K562 (cell line): ENCODE data around the gene HEMK1. TPM values are rescaled to one million over a fixed set of nuclear protein-coding genes. Genes with fewer than 3 reads are reported as not detected.
A peak's percentile ranks its signal among the peaks of the same experiment; 100 is the strongest.

Source experiments
- BHLHE40 ChIP-seq: IDR thresholded peaks from 2 replicates; pipeline ENCODE4 v1.6.1; 2011; ENCODE audit warnings: low read length, improper control_type of control experiment
- CREBBP ChIP-seq: IDR thresholded peaks from one replicate; pipeline ENCODE4 v1.6.1; 2012; ENCODE audit warnings: low read depth, mild to moderate bottlenecking, control low read depth, inconsistent platforms, low read length
- FOS ChIP-seq: IDR thresholded peaks from 3 replicates; pipeline ENCODE4 v1.6.1; 2011; ENCODE audit not compliant: insufficient read length; ENCODE audit errors: extremely low read depth
- FOXA1 ChIP-seq: fragments of 450-650 bp; IDR thresholded peaks from 2 replicates; pipeline ENCODE4 v1.6.1; 2016; ENCODE audit warnings: mild to moderate bottlenecking, borderline replicate concordance
- GATAD2B ChIP-seq: fragments of 450-650 bp; IDR thresholded peaks from 2 replicates; pipeline ENCODE4 v1.6.1; 2017; ENCODE audit warnings: mild to moderate bottlenecking, borderline replicate concordance
- MEIS2 ChIP-seq: fragments of 450-650 bp; IDR thresholded peaks from 2 replicates; pipeline ENCODE4 v1.6.1; 2014; ENCODE audit warnings: mild to moderate bottlenecking; ENCODE audit not compliant: partially characterized antibody
- MYNN ChIP-seq, 2 experiments: sonication (generic); formaldehyde crosslinking in 1 of 2; IDR thresholded peaks; 2 replicates each; pipeline versions ENCODE4 v1.5.0 to v1.6.1; 2016 to 2020; ENCODE audit warnings: antibody characterized with exemption in 1 of 2, missing genetic modification reagents in 1 of 2
- NCOA4 ChIP-seq: fragments of 450-650 bp; IDR thresholded peaks from 2 replicates; pipeline ENCODE4 v1.6.1; 2018; ENCODE audit warnings: mild to moderate bottlenecking; ENCODE audit not compliant: partially characterized antibody
- NFATC3 ChIP-seq: fragments of 450-650 bp; IDR thresholded peaks from 2 replicates; pipeline ENCODE4 v1.6.1; 2017; ENCODE audit warnings: mild to moderate bottlenecking
- PHF8 ChIP-seq: fragments of 200-600 bp; sonication (generic); IDR thresholded peaks from 2 replicates; pipeline ENCODE4 v1.6.1; 2012; ENCODE audit warnings: mixed run types, mild to moderate bottlenecking, inconsistent platforms, low read length, moderate library complexity, borderline replicate concordance
- RBM34 ChIP-seq: fragments of 200-400 bp; formaldehyde crosslinking; IDR thresholded peaks from 2 replicates; pipeline ENCODE4 v1.6.1; 2018; ENCODE audit warnings: low read length, borderline replicate concordance; ENCODE audit not compliant: insufficient read depth
- RFX5 ChIP-seq: IDR thresholded peaks from 2 replicates; pipeline ENCODE4 v1.6.1; 2011; ENCODE audit warnings: low read depth, mild to moderate bottlenecking, improper control_type of control experiment, low read length
- SMC3 ChIP-seq: conservative IDR thresholded peaks from 2 replicates; pipeline ENCODE4 v1.6.1; 2011; ENCODE audit warnings: low read depth, low read length, improper control_type of control experiment; ENCODE audit not compliant: insufficient read depth
- SP2 ChIP-seq: IDR thresholded peaks from 2 replicates; pipeline ENCODE4 v1.6.1; 2011; ENCODE audit warnings: mild to moderate bottlenecking, low read depth, low read length, moderate library complexity; ENCODE audit not compliant: poor library complexity, severe bottlenecking; ENCODE audit errors: extremely low read depth
- YY1 ChIP-seq, 3 experiments: IDR thresholded peaks; 2 replicates each; pipeline ENCODE4 v1.6.1; 2011; ENCODE audit warnings: low read length in 2 of 3, mild to moderate bottlenecking in 2 of 3, moderate library complexity in 2 of 3, borderline replicate concordance in 1 of 3, control low read depth in 1 of 3, low read depth in 1 of 3; ENCODE audit not compliant: insufficient read depth in 3 of 3, insufficient replicate concordance in 2 of 3, control insufficient read depth in 1 of 3, insufficient read length in 1 of 3; ENCODE audit errors: extremely low read depth in 1 of 3
- polyA plus RNA-seq, 8 experiments: library from polyadenylated mRNA; depleted of rRNA in 4 of 8; stranded (reverse) in 5 of 8; unstranded in 3 of 8; fragments of >200 nt; fragmentation: Nextera tagmentation in 2 of 8; fragmentation: Illumina TruSeq in 1 of 8; extraction: Ambion mirVana in 2 of 8; extraction: Trizol in 1 of 8; gene quantifications; 2 replicates each; pipeline versions ENCODE4 v1.2.1 to v1.2.3, GENCODE V29; 2011 to 2014; ENCODE audit warnings: inconsistent platforms in 1 of 8, missing spikeins in 1 of 8
- total RNA-seq, 7 experiments: library from RNA; depleted of rRNA in 6 of 7; stranded (reverse); fragments of >200 nt in 6 of 7; fragmentation: Illumina TruSeq in 2 of 7; extraction: Trizol in 2 of 7; gene quantifications; 2 replicates each; pipeline versions ENCODE4 v1.2.1 to v1.2.3, GENCODE V29; 2011 to 2021; ENCODE audit warnings: low replicate concordance in 1 of 7
- TF ChIP-seq, protein P1 (sequence below): fragments of 250-450 bp; sonication (Bioruptor Pico); IDR thresholded peaks from 2 replicates; pipeline ENCODE4 v1.5.0; 2021; ENCODE audit warnings: mild to moderate bottlenecking, borderline replicate concordance
- TF ChIP-seq, protein P2 (sequence below): sonication (generic); formaldehyde crosslinking; IDR thresholded peaks from 2 replicates; pipeline ENCODE4 v1.8.0; 2022; ENCODE audit warnings: mild to moderate bottlenecking, missing genetic modification reagents
- TF ChIP-seq, protein P3 (sequence below): sonication (generic); formaldehyde crosslinking; IDR thresholded peaks from 2 replicates; pipeline ENCODE4 v1.8.0; 2022; ENCODE audit warnings: missing genetic modification reagents, mild to moderate bottlenecking, moderate library complexity, borderline replicate concordance

The HEMK1 gene
- total and polyA plus RNA-seq, 9 of the 15 experiments (the other 6 are each of a cell fraction or from before 2014, with no cell fraction given): 2.0 to 16.8 (median 11.4) TPM

DNA sequence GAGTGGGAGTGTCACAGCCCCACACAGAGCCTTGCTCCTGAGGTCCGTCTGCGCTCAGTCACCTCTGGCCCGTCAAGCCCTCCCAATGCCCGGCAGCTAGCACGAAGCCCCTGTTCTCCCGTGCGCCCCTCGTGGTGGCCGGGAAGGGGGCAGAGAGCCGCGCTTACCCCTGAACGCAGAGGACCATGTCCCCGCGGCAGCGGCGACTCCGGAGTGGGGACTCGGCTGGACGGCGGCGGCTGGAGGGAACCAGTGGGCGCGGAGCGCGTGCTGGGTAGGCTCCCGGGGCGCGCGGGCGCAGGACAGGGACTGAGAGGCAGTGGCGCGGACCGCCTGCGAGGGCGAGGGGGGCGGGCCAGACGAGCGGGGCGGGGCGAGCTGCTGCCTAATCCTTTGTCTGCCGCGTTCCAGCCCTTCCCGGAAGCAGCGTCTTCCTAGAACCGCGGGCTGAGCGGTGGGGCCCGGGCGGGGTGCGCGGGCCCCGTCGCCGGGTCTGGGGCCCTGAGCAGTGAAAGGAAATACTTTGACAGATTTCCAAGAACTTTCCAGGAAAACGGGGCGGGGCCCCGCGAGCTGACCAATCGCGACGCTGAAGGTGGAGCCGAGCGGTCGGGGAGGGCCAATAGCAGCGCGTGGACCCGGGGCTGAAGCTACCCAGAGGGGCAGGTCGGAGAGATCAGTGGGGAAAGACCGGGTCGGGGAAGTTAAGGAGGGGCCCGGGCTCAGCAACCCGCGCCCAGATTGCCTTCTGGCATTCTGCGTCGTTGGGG lies 42.3 kb downstream of the HEMK1 start, which contains the start of gene CISH (continued):
- TF ChIP-seq, protein P1, sequence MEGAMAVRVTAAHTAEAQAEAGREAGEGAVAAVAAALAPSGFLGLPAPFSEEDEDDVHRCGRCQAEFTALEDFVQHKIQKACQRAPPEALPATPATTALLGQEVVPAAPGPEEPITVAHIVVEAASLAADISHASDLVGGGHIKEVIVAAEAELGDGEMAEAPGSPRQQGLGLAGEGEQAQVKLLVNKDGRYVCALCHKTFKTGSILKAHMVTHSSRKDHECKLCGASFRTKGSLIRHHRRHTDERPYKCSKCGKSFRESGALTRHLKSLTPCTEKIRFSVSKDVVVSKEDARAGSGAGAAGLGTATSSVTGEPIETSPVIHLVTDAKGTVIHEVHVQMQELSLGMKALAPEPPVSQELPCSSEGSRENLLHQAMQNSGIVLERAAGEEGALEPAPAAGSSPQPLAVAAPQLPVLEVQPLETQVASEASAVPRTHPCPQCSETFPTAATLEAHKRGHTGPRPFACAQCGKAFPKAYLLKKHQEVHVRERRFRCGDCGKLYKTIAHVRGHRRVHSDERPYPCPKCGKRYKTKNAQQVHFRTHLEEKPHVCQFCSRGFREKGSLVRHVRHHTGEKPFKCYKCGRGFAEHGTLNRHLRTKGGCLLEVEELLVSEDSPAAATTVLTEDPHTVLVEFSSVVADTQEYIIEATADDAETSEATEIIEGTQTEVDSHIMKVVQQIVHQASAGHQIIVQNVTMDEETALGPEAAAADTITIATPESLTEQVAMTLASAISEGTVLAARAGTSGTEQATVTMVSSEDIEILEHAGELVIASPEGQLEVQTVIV: 0 out of 2 replicates have a peak, but pooled peaks have one; percentile 44
- no peak for TF ChIP-seq GATAD2B
- 0 out of 2 replicates have a peak, but pooled peaks have one; percentile 4 for TF ChIP-seq SMC3
- peak; percentile 11; the same call in 1 of the 2 replicates for TF ChIP-seq BHLHE40
- TF ChIP-seq NCOA4: no peak
- no peak for TF ChIP-seq FOXA1
- TF ChIP-seq FOS: peak; percentile 78
- no peak for TF ChIP-seq RFX5
- TF ChIP-seq YY1 (IDR thresholded peaks at IDR 0.05; ENCODE audit: borderline replicate concordance in 1 of 3, control insufficient read depth in 1 of 3, extremely low read depth in 1 of 3, insufficient read depth in 3 of 3, insufficient read length in 1 of 3, insufficient replicate concordance in 2 of 3, low read depth in 1 of 3, low read length in 2 of 3): peak in 1 of 3 experiments; percentile 26
- TF ChIP-seq, protein P2, sequence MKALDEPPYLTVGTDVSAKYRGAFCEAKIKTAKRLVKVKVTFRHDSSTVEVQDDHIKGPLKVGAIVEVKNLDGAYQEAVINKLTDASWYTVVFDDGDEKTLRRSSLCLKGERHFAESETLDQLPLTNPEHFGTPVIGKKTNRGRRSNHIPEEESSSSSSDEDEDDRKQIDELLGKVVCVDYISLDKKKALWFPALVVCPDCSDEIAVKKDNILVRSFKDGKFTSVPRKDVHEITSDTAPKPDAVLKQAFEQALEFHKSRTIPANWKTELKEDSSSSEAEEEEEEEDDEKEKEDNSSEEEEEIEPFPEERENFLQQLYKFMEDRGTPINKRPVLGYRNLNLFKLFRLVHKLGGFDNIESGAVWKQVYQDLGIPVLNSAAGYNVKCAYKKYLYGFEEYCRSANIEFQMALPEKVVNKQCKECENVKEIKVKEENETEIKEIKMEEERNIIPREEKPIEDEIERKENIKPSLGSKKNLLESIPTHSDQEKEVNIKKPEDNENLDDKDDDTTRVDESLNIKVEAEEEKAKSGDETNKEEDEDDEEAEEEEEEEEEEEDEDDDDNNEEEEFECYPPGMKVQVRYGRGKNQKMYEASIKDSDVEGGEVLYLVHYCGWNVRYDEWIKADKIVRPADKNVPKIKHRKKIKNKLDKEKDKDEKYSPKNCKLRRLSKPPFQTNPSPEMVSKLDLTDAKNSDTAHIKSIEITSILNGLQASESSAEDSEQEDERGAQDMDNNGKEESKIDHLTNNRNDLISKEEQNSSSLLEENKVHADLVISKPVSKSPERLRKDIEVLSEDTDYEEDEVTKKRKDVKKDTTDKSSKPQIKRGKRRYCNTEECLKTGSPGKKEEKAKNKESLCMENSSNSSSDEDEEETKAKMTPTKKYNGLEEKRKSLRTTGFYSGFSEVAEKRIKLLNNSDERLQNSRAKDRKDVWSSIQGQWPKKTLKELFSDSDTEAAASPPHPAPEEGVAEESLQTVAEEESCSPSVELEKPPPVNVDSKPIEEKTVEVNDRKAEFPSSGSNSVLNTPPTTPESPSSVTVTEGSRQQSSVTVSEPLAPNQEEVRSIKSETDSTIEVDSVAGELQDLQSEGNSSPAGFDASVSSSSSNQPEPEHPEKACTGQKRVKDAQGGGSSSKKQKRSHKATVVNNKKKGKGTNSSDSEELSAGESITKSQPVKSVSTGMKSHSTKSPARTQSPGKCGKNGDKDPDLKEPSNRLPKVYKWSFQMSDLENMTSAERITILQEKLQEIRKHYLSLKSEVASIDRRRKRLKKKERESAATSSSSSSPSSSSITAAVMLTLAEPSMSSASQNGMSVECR (CRISPR knock-in tag): peak; percentile 79; the same call in 1 of the 2 replicates
- TF ChIP-seq SP2: peak; percentile 3
- TF ChIP-seq RBM34: no peak
- TF ChIP-seq CREBBP: no peak
- no peak for TF ChIP-seq NFATC3
- TF ChIP-seq MEIS2: peak; percentile 84
- TF ChIP-seq MYNN (IDR thresholded peaks at IDR 0.05): peak; percentile 68; the same call in 1 of the 2 replicates
- no peak for TF ChIP-seq MYNN (CRISPR knock-in tag; IDR thresholded peaks at IDR 0.05)
- TF ChIP-seq, protein P3, sequence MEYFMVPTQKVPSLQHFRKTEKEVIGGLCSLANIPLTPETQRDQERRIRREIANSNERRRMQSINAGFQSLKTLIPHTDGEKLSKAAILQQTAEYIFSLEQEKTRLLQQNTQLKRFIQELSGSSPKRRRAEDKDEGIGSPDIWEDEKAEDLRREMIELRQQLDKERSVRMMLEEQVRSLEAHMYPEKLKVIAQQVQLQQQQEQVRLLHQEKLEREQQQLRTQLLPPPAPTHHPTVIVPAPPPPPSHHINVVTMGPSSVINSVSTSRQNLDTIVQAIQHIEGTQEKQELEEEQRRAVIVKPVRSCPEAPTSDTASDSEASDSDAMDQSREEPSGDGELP: peak; percentile 67
- peak; percentile 51; the same call in 1 of the 2 replicates for TF ChIP-seq PHF8
